ENCODE results near the gene MYD88.
"Not testable (repeated sequence)": the region's sequence is repeated elsewhere in the genome, so short reads cannot be mapped to it uniquely, and the experiment has no call there.

MYD88 gene

GRCh38 chr3:38142959-38143358, 4.5 kb downstream of the MYD88 start:
- DNase-seq, result no peak

- no peak for DNase-seq
Measured at GRCh38 chr3:38143511-38143910, 5.0 kb downstream of the MYD88 start.

- no peak for DNase-seq
Measured at GRCh38 chr3:38146504-38146903, 8.0 kb downstream of the MYD88 start.

GRCh38 chr3:38147421-38147820, 9.0 kb downstream of the MYD88 start:
- no peak for DNase-seq

GRCh38 chr3:38148311-38148882, 9.9 kb downstream of the MYD88 start:
- DNase-seq, result no peak

GRCh38 chr3:38149708-38150107, 11.2 kb downstream of the MYD88 start:
- no peak for DNase-seq

DNA sequence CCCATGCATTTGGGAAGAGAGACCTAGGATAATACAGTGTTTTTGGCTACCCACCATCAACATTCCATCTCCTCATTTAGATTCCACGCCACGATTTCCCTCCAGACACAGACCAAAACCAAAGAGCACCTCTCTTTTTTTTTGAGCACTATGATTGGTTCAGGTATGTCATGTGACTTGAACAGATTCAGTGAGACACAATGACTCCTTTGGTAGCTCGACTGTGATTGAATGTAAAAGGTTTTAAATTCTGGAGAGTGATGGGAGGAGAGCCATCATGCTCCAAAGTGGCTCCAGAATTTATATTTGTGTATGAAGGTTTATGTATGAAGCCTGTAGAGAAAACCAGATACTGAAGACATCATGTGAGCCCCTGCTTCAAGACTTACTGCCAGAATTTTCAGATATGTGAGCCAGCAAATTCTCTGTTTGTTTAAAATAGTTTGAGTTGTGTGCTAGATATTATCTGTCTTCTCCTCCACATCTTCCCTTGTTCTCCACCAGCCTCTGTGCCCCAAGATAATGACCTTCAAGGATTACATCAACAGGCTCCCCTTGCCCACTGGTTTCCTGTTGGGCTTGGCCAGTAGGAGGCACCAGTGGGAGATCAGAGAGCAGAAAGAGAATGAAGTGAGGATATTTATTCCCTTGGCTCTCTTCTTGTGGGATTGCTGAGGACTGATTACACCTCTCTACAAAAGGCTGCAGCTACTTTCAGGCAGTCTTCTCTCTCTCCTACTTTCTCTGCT, 12.5 kb downstream of the MYD88 start:
- DNase-seq, result no peak

- DNase-seq, result peak; percentile 38
Measured at GRCh38 chr3:38151667-38152265, 13.3 kb downstream of the MYD88 start.

DNA sequence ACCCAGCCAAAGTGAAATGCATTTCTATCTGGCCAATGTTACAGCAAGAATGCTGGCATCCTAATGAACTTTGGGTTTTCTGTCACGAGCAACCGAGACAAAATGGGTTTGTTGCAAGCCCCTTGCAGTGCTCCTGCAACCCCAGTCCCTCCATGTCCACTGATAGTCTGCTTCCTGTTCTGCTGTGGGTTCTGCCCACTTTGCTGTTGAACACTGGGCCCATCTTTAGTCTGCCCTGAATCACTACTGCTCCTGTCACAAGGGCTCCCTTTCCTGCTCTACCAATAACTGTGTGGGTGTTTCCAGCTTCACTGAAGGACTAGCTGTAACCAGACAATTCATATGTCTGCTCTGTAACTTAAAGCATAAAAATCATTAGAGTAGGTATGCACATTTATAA, 14.1 kb downstream of the MYD88 start:
- DNase-seq, result no peak

DNA sequence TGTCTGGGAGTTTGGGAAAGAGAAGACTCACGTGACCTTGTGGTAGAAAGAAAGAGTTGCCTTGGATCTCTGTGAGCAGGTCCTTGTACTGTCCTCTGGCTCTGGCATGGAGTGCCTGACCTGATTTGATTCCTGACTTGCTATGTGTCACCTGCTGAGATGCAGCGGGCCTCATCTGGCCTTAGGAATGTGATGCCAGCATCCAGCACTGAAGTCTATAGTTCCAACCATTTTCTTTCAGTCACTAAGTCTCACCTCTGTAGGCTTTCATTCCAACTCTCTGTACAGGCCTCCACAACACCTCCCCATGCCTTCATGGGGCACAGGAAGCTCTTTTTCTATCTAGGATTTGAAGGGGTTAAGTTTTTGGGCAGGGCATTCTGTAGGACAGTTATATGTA, 14.8 kb downstream of the MYD88 start:
- no peak for DNase-seq

DNA sequence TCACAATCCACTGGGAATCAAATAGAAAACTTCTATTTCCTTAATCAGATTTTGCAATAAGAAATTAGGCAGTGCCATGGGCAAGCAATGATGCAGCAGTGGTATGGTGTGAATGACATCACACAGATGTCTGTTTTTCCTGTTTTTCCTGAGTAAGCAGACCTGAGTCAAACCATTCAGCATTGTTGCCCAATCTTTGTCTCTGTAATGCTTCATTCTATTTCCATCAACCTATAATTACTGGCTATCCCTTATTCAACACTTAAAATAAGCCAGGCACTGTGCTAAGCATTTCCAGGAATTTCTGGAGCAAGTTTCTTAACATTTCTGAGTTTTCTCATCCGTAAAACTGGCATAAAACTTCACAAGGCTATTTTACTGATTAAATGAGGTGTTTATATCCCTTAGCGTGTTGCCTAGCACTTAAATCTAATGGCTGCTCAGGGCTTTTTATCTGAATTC, 15.6 kb downstream of the MYD88 start:
- DNase-seq, result peak; percentile 17

DNA sequence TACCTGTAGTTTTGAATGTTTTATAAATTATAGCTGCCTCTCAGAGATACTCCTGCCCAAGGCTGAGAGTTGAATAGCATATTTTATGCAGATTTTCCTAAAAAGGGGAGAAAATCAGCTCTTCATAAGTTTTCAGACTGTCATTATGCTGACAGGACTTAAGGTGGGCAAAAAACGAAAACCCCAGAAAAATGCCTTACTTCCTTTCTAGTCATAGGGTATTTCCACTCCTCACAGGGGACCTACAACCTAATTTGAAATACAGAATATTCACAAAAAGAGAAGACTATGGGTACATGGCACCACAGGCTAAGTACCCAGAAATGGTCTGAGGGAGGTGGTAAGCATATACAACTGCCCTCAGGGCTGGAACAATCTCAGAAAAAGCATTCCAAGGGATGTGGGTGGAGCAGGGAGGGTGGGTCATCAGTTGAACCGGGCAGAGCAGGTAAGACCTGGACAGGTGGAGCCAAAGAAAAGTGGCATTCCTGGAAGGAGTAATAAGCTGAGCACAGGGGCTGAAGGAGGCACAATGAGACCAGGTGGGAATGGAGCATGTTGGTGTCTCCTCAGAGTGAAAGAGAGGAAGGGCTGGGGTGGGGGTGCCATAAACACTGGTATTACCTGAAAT, 16.3 kb downstream of the MYD88 start:
- no peak for DNase-seq

DNA sequence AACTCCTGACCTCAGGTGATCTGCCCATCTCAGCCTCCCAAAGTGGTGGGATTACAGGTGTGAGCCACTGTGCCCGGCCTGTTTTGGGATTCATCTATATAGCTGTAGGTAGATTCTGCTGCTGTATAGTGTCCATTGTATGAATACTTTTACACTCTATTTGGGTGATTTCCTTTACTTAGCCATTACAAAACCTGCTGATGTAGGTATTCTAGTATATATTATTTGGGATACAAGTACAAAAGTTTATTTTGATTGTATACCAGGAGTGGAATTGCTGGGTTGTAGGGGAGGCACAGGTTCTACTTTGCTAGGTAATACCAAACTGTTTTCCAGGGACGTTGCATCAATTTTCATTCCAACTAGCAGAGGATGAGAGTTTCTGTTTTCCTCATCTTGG, 17.4 kb downstream of the MYD88 start:
- no peak for DNase-seq

- no peak for DNase-seq
Measured at GRCh38 chr3:38157117-38157516, 18.7 kb downstream of the MYD88 start.

DNA sequence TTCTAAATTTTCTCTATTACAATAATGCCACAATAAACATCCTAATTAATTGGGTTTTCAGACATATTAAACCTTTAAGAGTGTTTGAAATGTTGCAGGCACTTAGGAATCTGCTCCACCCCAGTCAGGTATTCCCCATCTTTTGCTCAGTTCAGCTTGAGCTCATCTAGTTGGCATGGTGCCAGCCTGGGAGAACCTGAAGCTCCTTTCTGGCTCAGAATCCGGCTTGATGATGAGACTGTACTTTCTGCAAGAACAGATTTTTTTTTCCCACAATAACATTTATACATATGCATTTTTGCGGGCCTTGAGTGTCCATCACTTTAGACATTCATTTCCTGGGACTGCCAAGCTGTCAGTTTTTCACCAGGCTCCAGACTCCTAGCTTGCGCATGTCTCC, 19.1 kb downstream of the MYD88 start:
- DNase-seq, result no peak

DNA sequence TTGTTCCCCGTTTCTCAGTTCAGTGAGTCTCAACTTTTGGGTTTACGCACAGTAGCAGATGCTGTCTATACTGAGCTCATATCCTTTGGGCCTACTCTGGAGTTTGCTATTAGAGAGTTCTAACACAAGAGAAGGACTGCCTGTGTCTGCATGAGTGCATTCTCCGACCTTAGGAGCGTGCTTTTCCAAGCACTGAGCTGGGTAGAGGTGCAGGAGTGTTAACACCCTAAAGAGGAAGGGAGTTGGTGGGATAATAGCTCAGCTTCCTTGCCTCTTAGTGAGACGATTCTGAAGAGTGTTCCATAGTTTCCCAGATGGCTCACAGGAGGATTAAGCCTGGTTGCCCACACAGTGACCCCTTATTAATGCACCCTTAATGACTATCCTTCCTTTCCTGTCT, 20.0 kb downstream of the MYD88 start:
- no peak for DNase-seq

GRCh38 chr3:38160704-38161103, 22.2 kb downstream of the MYD88 start:
- DNase-seq, result not testable (repeated sequence)

DNA sequence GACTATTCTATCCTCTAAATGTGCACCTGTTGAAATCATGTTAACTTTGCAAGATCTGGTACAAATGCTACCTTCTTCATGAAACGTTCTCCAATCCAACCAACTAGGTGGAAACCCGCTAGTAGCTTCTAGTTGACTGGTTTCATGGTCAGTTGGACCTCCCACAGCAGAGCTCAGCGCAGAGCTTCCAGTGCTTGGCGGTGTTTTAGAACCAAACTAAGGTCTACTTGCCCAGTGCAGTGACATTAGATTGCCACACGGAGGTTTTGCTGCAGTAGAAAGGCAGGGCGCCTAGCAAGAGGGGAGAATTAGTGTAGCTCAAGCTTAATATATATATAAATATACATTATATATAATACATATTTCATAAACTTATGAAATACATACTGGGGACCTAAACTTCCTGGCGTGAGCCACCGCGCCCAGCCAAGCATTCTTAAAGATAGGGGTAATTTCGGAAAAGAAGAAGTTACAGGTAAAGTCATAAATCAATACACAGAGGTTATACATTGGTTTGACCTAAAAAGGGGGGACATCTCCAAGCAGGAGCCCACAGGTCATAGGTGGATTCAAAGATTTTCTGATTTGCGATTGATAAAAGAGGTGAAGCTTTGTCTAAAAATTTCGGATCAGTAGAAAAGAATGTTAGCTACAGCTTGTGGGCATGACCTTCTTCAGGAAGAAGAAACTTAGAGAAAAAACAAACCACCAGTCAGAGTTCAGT, 24.8 kb downstream of the MYD88 start:
- peak; percentile 25 for DNase-seq

GRCh38 chr3:38163841-38164642, 25.6 kb downstream of the MYD88 start:
- no peak for DNase-seq

DNA sequence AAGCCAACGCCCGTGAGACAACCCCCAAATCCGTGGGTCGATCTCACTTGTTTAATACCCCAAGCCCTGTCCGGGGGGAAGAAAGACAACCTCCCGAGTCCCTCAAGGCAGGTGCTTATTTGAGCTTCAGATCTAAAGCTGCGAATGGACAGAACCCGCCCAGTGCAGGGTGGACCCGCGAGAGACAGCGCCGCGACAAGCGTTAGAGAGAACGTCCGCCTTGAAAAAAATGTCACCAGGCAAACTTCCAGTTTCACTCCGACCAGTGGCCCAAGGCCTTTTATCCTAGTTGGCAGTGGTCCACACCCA, 26.1 kb downstream of the MYD88 start:
- no peak for DNase-seq

DNA sequence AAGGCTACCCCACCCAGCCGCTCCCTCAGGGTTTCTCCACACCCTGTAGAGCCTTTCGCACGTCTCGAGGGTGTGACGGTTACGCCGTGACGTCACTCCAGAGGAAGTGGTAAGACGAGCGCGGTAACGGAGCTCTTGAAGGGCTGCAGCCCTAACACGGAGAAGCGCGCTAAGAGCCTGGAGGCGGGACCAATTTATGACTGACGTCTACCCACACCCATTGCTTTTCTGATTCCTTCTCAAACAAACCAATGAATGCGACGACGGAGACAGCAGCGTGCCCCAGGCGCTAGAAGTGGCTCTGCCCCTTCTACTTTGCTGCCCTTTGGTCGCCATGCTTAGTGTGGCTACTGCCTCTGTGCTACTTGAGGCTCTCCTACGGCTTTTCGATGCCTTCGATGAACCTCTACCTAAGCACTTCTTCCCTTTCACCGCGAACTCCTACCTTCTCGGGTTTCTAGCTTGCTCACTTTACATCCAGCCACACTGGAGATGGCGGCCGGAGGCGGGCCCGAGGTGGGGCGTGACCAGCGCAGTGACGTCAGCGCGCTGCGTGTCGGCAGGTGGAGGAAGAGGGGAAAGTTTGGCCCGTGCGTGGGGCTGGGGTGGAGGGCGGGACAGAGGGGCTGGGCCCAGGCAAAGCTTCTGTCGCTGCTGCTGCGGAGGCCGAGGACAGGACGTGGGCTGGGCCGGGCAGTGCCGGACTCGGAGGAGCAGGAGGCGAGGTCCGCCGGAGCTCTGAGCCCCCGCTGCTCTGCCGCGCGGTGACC, 26.7 kb downstream of the MYD88 start, which contains the start of gene OXSR1:
Gene OXSR1 (plus strand): TSS at position 586 of the 770 bp plus-strand sequence. CDS start 340 bp downstream, outside the sequence.
- DNase-seq, result peak; percentile 100
